ENCODE data around the gene GSTK1.

Gene GSTK1

DNA sequence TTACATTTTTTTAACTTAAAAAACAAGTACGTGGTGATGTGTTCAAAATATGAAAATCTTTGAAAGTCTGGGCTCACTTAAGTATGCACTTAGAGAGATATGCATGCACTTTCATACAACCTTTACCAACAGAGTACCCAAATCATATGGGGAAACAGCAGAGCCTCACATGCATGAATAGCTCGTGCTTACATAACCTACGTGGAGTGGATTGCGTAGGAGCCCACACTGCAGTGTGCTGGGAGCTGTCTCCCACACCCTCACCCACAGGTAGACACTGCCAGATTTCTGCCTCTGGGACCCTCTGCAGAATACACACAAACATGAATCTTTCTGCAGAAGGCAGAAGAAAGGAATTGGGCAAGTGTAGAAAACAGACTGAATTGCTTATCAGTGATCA lies 53.3 kb downstream of the GSTK1 start:
- in situ Hi-C loops (cut with HindIII; ENCODE audit: low pct_ligation_motif_present, low pct_unique_long_range_greater_than_20kb, low sequenced_read_pairs): no loop called here
- DNase-seq: no peak

- no peak for DNase-seq
- in situ Hi-C loops (cut with HindIII; ENCODE audit: low pct_ligation_motif_present, low pct_unique_long_range_greater_than_20kb, low sequenced_read_pairs): no loop called here
These were observed 55.4 kb downstream of the GSTK1 start for GRCh38 chr7:143318661-143319060.
